Epithelial cell of proximal tubule (primary cell): Measurements from ENCODE around the gene TAF11L5. TPM values are rescaled to one million over a fixed set of nuclear protein-coding genes. Genes with fewer than 3 reads are reported as not detected.
"Not testable (repeated sequence)": the region's sequence is repeated elsewhere in the genome, so short reads cannot be mapped to it uniquely, and the experiment has no call there.

Experiments
- DNase-seq: peaks from one replicate; pipeline ENCODE4 v3.0.0-alpha.2; 2011; ENCODE audit warnings: low read depth
- H3K4me3 ChIP-seq: 2 replicates; pipeline ENCODE4 v1.5.1; 2011; ENCODE audit warnings: low read depth, mild to moderate bottlenecking, low read length
- total RNA-seq: library from RNA; depleted of rRNA; stranded (reverse); fragments of >200 nt; gene quantifications from 2 replicates; pipeline ENCODE4 v1.2.3, GENCODE V29; 2015
- TF ChIP-seq, protein P1 (sequence below): conservative IDR thresholded peaks from 2 replicates; pipeline ENCODE4 v1.5.1; 2012; ENCODE audit warnings: low read depth, mild to moderate bottlenecking, low read length

The TAF11L5 gene
- total RNA-seq: not detected in 2 replicates

- H3K4me3 ChIP-seq, DNase-seq: not testable (repeated sequence)
These were observed at the start of gene TAF11L5 for GRCh38 chr5:17524935-17525334. TAF11L5 (plus strand) TSS chr5:17525235.

DNA sequence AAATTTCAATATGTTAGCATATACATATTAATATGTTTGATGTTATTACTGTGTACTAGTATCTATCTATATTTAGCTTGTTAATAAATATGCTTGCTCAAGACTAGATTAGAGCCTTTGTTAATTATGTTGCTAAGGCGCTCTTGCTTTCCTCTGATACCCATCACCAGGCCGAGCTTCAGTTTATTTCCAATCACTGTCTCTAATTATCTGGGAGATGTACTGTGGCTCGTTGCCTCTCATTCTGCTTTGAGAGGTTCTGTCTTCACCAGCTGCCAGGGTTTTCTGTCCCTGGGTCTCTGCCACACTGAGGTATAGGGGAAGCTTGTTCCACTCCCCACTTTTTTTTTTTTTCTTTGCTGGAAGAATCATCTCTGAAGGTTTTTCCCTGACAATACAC, 48.0 kb upstream of the TAF11L5 start:
- no peak for DNase-seq
- TF ChIP-seq, protein P1, sequence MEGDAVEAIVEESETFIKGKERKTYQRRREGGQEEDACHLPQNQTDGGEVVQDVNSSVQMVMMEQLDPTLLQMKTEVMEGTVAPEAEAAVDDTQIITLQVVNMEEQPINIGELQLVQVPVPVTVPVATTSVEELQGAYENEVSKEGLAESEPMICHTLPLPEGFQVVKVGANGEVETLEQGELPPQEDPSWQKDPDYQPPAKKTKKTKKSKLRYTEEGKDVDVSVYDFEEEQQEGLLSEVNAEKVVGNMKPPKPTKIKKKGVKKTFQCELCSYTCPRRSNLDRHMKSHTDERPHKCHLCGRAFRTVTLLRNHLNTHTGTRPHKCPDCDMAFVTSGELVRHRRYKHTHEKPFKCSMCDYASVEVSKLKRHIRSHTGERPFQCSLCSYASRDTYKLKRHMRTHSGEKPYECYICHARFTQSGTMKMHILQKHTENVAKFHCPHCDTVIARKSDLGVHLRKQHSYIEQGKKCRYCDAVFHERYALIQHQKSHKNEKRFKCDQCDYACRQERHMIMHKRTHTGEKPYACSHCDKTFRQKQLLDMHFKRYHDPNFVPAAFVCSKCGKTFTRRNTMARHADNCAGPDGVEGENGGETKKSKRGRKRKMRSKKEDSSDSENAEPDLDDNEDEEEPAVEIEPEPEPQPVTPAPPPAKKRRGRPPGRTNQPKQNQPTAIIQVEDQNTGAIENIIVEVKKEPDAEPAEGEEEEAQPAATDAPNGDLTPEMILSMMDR: no peak
- H3K4me3 ChIP-seq: no peak overlapping the region

GRCh38 chr5:17477573-17478265, 47.3 kb upstream of the TAF11L5 start:
- DNase-seq: no peak
- TF ChIP-seq, protein P1: no peak
- H3K4me3 ChIP-seq: no peak overlapping the region

- DNase-seq: no peak
- H3K4me3 ChIP-seq: no peak overlapping the region
- TF ChIP-seq, protein P1: no peak
These were observed 43.7 kb upstream of the TAF11L5 start for GRCh38 chr5:17481378-17481777.

GRCh38 chr5:17482790-17483189, 42.2 kb upstream of the TAF11L5 start:
- no peak overlapping the region for H3K4me3 ChIP-seq
- TF ChIP-seq, protein P1: no peak
- no peak for DNase-seq

DNA sequence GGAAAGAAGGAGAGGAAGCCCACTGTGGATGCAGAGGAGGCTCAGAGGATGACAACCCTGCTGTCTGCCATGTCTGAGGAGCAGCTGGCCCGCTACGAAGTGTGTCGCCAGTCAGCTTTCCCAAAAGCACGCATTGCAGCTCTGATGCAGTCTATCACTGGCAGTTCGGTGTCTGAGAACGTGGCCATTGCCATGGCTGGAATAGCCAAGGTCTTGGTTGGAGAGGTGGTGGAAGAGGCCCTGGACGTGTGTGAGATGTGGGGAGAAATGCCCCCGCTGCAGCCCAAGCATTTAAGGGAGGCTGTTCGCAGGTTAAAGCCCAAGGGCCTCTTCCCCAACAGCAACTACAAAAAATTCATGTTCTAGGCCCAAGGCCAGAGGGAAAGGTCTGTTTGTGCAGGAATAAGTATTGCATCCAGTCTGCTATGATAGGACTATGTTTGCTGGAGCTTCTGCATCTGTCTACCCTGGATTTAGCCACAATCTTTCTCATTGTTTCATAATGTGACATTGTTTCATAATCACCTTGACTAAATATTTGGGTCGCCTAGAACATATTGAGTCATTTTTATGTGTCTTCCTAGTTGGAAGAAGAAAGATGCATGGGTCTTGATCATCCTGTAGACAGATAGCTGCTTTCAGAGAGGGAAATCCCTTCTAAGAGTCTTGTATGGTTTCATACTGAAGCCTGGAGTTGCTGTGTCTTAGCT, 38.4 kb upstream of the TAF11L5 start:
- not testable (repeated sequence) for H3K4me3 ChIP-seq, DNase-seq

DNA sequence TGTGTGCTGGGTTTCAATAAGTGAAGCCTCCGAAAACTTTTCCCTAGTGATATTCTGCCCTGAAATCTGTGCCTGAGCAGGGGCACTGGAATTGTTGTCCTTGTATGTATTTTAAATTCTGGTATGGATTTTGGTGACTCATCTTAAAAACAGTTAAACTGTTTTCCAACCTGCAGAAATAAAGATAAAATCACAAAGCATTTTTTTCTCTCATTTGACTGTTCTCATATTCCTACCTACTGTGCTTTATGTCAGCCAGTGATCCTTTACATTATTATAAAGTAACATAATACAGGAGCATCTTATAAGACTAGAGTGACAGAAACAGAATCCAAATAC, 37.9 kb upstream of the TAF11L5 start:
- TF ChIP-seq, protein P1: no peak
- no peak overlapping the region for H3K4me3 ChIP-seq
- DNase-seq: no peak

- DNase-seq, H3K4me3 ChIP-seq: not testable (repeated sequence)
These were observed 33.8 kb upstream of the TAF11L5 start for GRCh38 chr5:17491257-17491656.
